Endothelial cell of umbilical vein (primary cell): ENCODE measurements around the gene SORCS2. TPM values are rescaled to one million over a fixed set of nuclear protein-coding genes. Genes with fewer than 3 reads are reported as not detected.

Experiments
- BruUV-seq: library from RNA; stranded (reverse); fragments of 400-500 nt; replicated peaks from 2 replicates; lab custom pipeline; 2021; lab: Mats Ljungman, UMichigan
- CTCF ChIA-PET: fragments of 300-600, 350-600 bp; sonication (Branson Sonifier 250); formaldehyde crosslinking; loops from one replicate; lab custom pipeline; 2021; ENCODE audit warnings: antibody characterized with exemption, inconsistent platforms; lab: Charles Lee
- POLR2A ChIA-PET: fragments of 300-600, 350-600 bp; sonication (Branson Sonifier 250); formaldehyde crosslinking; loops from one replicate; lab custom pipeline; 2021; ENCODE audit warnings: antibody characterized with exemption, inconsistent platforms; lab: Charles Lee
- DNase-seq: peaks from one replicate; pipeline ENCODE4 v3.0.0-alpha.2; 2011; ENCODE audit warnings: low read depth, low spot score
- FAIRE-seq: peaks from 2 replicates; lab custom pipeline; 2011; peaks lifted over from hg19 to GRCh38; lab: Jason Lieb, UNC
- H2AFZ ChIP-seq: 2 replicates; pipeline ENCODE4 v1.6.0; 2012; ENCODE audit warnings: low read depth, low read length, control low read depth, inconsistent platforms
- H3K27ac ChIP-seq: 2 replicates; pipeline ENCODE4 v1.5.1; 2011; ENCODE audit warnings: low read depth, mild to moderate bottlenecking, control low read depth, low read length, moderate library complexity; ENCODE audit not compliant: insufficient read depth
- H3K27me3 ChIP-seq, 2 experiments: 2 replicates each; pipeline versions ENCODE4 v1.6.0 to v1.6.1; 2011; ENCODE audit warnings: low read length in 2 of 2, mixed read lengths in 1 of 2; ENCODE audit not compliant: control insufficient read depth in 2 of 2, insufficient read depth in 2 of 2
- H3K36me3 ChIP-seq, 2 experiments: 2 replicates in 1 of 2; 3 replicates in 1 of 2; pipeline ENCODE4 v1.5.1; 2011; ENCODE audit warnings: low read length in 2 of 2, mild to moderate bottlenecking in 1 of 2, moderate library complexity in 1 of 2; ENCODE audit not compliant: control insufficient read depth in 2 of 2, insufficient read depth in 2 of 2; ENCODE audit errors: extremely low read depth in 1 of 2
- H3K4me1 ChIP-seq: 3 replicates; pipeline ENCODE4 v1.5.1; 2011; ENCODE audit warnings: mild to moderate bottlenecking, low read length; ENCODE audit not compliant: control insufficient read depth, insufficient read depth; ENCODE audit errors: extremely low read depth
- H3K4me2 ChIP-seq: 2 replicates; pipeline ENCODE4 v1.6.1; 2011; ENCODE audit warnings: low read length, control low read depth, mixed read lengths; ENCODE audit not compliant: insufficient read depth
- H3K4me3 ChIP-seq, 3 experiments: fragments of 200-600 bp in 1 of 3; sonication (generic), shearing (Covaris generic) in 1 of 3; replicated peaks in 1 of 3; 2 replicates each; pipeline ENCODE4 v1.5.1; 2011 to 2016; ENCODE audit warnings: control low read depth in 3 of 3, low read length in 3 of 3, mild to moderate bottlenecking in 2 of 3, inconsistent platforms in 1 of 3, low read depth in 1 of 3, moderate library complexity in 1 of 3; ENCODE audit not compliant: insufficient read depth in 1 of 3
- H3K79me2 ChIP-seq: 2 replicates; pipeline ENCODE4 v1.6.0; 2012; ENCODE audit warnings: low read length, inconsistent platforms; ENCODE audit not compliant: control insufficient read depth, insufficient read depth
- H3K9ac ChIP-seq: replicated peaks from 2 replicates; pipeline ENCODE3; 2011; ENCODE audit warnings: low read length, control low read depth; ENCODE audit not compliant: insufficient read depth; ENCODE audit errors: extremely low read depth
- H3K9me1 ChIP-seq: replicated peaks from 3 replicates; pipeline ENCODE4 v1.6.0; 2011; ENCODE audit warnings: mild to moderate bottlenecking, low read length; ENCODE audit not compliant: control insufficient read depth, insufficient read depth; ENCODE audit errors: extremely low read depth
- H3K9me3 ChIP-seq: replicated peaks from 2 replicates; pipeline ENCODE4 v1.5.1; 2012; ENCODE audit warnings: low read length, inconsistent platforms; ENCODE audit not compliant: control insufficient read depth, insufficient read depth
- H4K20me1 ChIP-seq: replicated peaks from 2 replicates; pipeline ENCODE3; 2011; ENCODE audit warnings: mild to moderate bottlenecking, low read length; ENCODE audit not compliant: control insufficient read depth, insufficient read depth; ENCODE audit errors: extremely low read depth
- EZH2 ChIP-seq: IDR thresholded peaks from 2 replicates; pipeline ENCODE4 v1.6.1; 2012; ENCODE audit warnings: borderline replicate concordance, low read depth, mild to moderate bottlenecking, moderate library complexity, low read length, inconsistent platforms; ENCODE audit not compliant: severe bottlenecking
- FOS ChIP-seq: IDR thresholded peaks from 2 replicates; pipeline ENCODE4 v1.6.1; 2011; ENCODE audit warnings: mild to moderate bottlenecking, low read length, moderate library complexity, borderline replicate concordance; ENCODE audit not compliant: insufficient read depth
- GATA2 ChIP-seq: IDR thresholded peaks from 2 replicates; pipeline ENCODE4 v1.7.0; 2011; ENCODE audit warnings: low read depth, mild to moderate bottlenecking, moderate library complexity, mixed read lengths, low read length; ENCODE audit not compliant: insufficient read length, insufficient read depth
- JUN ChIP-seq: IDR thresholded peaks from 2 replicates; pipeline ENCODE4 v1.6.1; 2011; ENCODE audit warnings: borderline replicate concordance, low read depth; ENCODE audit not compliant: insufficient read length, insufficient read depth
- MYC ChIP-seq: IDR thresholded peaks from one replicate; pipeline ENCODE4 v1.6.1; 2011; ENCODE audit warnings: mild to moderate bottlenecking, low read depth, low read length
- POLR2AphosphoS5 ChIP-seq: IDR thresholded peaks from 2 replicates; pipeline ENCODE4 v1.6.1; 2012; ENCODE audit warnings: low read depth, mild to moderate bottlenecking, control low read depth, low read length, moderate library complexity; ENCODE audit not compliant: insufficient read depth
- dilution Hi-C: fragments of 300-500 bp; cut with MboI; formaldehyde crosslinking; loops from one replicate; pipeline ENCODE4 v1.15.0; 2019; ENCODE audit warnings: low sequenced_read_pairs; ENCODE audit not compliant: extremely low pct_ligation_motif_present
- intact Hi-C: fragments of 100-400 bp; cut with micrococcal nuclease; formaldehyde crosslinking; loops from one replicate; pipeline ENCODE4 v1.10.0; 2022
- polyA plus RNA-seq, 4 experiments: library from polyadenylated mRNA; depleted of rRNA in 3 of 4; stranded (reverse) in 3 of 4; unstranded in 1 of 4; fragments of >200 nt; gene quantifications; 2 replicates each; pipeline versions ENCODE4 v1.2.1 to v1.2.3, GENCODE V29; 2011 to 2012; ENCODE audit warnings: missing spikeins in 1 of 4
- total RNA-seq: library from RNA; stranded (reverse); gene quantifications from 2 replicates; pipeline ENCODE4 v1.2.3, GENCODE V29; 2021
- TF ChIP-seq, protein P1 (sequence below): IDR thresholded peaks from 2 replicates; pipeline ENCODE4 v1.6.1; 2011; ENCODE audit not compliant: insufficient read depth, insufficient read length
- TF ChIP-seq, protein P2 (sequence below), 2 donors: IDR thresholded peaks; 1 replicate in 1 of 2; 2 replicates in 1 of 2; pipeline ENCODE4 v1.5.1; 2011; ENCODE audit warnings: low read length in 2 of 2, mild to moderate bottlenecking in 2 of 2, moderate library complexity in 2 of 2, control low read depth in 1 of 2, inconsistent platforms in 1 of 2, low read depth in 1 of 2; ENCODE audit not compliant: insufficient read depth in 1 of 2; ENCODE audit errors: extremely low read depth in 1 of 2

The SORCS2 gene
- total and polyA plus RNA-seq, 2 donors (not counting 3 experiments of a cell fraction or from before 2014, with no cell fraction given), result not detected

DNA sequence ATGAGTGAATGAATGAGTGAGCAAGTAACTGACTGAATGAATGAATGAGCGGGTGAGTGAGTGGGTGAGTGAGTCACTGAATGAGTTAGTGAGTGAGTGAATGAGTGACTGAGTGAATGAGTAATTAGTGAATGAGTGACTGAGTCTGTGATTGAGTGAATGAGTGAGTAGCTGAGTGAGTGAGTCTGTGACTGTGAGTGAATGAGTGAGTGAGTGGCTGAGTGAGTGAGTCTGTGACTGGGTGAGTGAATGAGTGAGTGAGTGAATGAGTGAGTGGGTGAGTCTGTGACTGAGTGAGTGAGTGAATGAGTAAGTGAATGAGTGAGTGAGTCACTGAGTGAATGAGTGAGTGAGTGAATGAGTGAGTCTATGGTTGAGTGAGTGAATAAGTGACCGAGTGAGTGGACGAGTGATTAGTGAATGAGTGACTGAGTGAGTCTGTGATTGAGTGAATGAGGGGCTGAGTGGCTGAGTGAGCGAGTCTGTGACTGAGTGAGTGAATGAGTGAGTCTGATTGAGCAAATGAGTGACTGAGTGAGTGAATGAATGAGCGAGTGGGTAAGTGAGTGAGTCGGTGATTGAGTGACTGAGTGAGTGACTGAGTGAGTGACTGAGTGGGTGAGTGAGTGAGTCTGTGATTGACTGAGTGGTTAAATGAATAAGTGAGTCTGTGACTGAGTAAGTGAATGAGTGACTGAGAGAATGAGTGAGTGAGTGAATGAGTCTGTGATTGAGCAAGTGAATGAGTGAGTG, 465.4 kb downstream of the SORCS2 start:
- ChIA-PET POLR2A (no interaction called here), CTCF (no interaction called here)
- no peaks in the 10 kb centered on the region for H3K79me2 ChIP-seq
- no TSS peak for BruUV-seq
- DNase-seq, result no peak
- H2AFZ ChIP-seq, result no peak overlapping the region
- H3K4me3 ChIP-seq, result no peak overlapping the region
- H3K27me3 ChIP-seq, result no peaks in the 10 kb centered on the region
- no peak overlapping the region for H3K4me2 ChIP-seq
- H3K9me1 ChIP-seq, result no peaks in the 10 kb centered on the region
- no peak for FAIRE-seq
- no peak overlapping the region for H3K27ac ChIP-seq
- no peak for TF ChIP-seq POLR2AphosphoS5
- TF ChIP-seq, protein P1, sequence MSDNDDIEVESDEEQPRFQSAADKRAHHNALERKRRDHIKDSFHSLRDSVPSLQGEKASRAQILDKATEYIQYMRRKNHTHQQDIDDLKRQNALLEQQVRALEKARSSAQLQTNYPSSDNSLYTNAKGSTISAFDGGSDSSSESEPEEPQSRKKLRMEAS, result no peak
- no peak for TF ChIP-seq MYC
- TF ChIP-seq JUN, result no peak
- no peak for TF ChIP-seq EZH2
- TF ChIP-seq GATA2, result no peak
- TF ChIP-seq, protein P2, sequence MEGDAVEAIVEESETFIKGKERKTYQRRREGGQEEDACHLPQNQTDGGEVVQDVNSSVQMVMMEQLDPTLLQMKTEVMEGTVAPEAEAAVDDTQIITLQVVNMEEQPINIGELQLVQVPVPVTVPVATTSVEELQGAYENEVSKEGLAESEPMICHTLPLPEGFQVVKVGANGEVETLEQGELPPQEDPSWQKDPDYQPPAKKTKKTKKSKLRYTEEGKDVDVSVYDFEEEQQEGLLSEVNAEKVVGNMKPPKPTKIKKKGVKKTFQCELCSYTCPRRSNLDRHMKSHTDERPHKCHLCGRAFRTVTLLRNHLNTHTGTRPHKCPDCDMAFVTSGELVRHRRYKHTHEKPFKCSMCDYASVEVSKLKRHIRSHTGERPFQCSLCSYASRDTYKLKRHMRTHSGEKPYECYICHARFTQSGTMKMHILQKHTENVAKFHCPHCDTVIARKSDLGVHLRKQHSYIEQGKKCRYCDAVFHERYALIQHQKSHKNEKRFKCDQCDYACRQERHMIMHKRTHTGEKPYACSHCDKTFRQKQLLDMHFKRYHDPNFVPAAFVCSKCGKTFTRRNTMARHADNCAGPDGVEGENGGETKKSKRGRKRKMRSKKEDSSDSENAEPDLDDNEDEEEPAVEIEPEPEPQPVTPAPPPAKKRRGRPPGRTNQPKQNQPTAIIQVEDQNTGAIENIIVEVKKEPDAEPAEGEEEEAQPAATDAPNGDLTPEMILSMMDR (IDR thresholded peaks at IDR 0.05; ENCODE audit: extremely low read depth in 1 of 2, insufficient read depth in 1 of 2, low read depth in 1 of 2, low read length in 2 of 2), result no peak
- TF ChIP-seq FOS, result no peak
- intact Hi-C loops, result no loop called here
- dilution Hi-C loops, result no loop called here
- H3K9me3 ChIP-seq, result no peaks in the 10 kb centered on the region
- no peaks in the 10 kb centered on the region for H3K36me3 ChIP-seq
- H3K9ac ChIP-seq, result no peak overlapping the region
- no peaks in the 10 kb centered on the region for H3K4me1 ChIP-seq
- no peaks in the 10 kb centered on the region for H4K20me1 ChIP-seq
